Measurements from ENCODE around the gene RBM8A. TPM values are rescaled to one million over a fixed set of nuclear protein-coding genes. Genes with fewer than 3 reads are reported as not detected.

RBM8A gene
- total and polyA plus RNA-seq, 9 of the 15 experiments (the other 6 are each of a cell fraction or from before 2014, with no cell fraction given): 215 to 1,035 (median 291) TPM

GRCh38 chr1:145918992-145919939 lies 8.0 kb downstream of the RBM8A start (continued):
- TF ChIP-seq PTTG1 (tag; IDR thresholded peaks at IDR 0.05; ENCODE audit: low read depth) (no peak), PCBP1 (IDR thresholded peaks at IDR 0.05; ENCODE audit: low read depth, low read length, poor library complexity, severe bottlenecking) (no peak), CREB3L1 (IDR thresholded peaks at IDR 0.05; ENCODE audit: borderline replicate concordance, low read depth) (no peak), ZNF347 (CRISPR knock-in tag; IDR thresholded peaks at IDR 0.05; ENCODE audit: low read depth) (no peak), ELK3 (CRISPR knock-in tag; IDR thresholded peaks at IDR 0.05) (no peak), MECOM (CRISPR knock-in tag; IDR thresholded peaks at IDR 0.05) (no peak), CTCF (IDR thresholded peaks at IDR 0.05 in 2 of 3, conservative IDR thresholded peaks at IDR 0.05 in 1 of 3; ENCODE audit: insufficient read depth in 2 of 3, low read depth in 1 of 3, low read length in 3 of 3) (0 out of 6 replicates have a peak, but pooled peaks of 2 of the 3 experiments have one; percentile 7 to 10), PREB (CRISPR knock-in tag; IDR thresholded peaks at IDR 0.05) (peak; percentile 86; the same call in 1 of the 2 replicates), POLR2G (IDR thresholded peaks at IDR 0.05; ENCODE audit: low read depth, low read length) (peak; percentile 49; the same call in 1 of the 2 replicates), MYC (IDR thresholded peaks at IDR 0.05; ENCODE audit: low read depth, low read length) (0 out of 2 replicates have a peak, but pooled peaks have one; percentile 5), MYC (CRISPR knock-in tag; IDR thresholded peaks at IDR 0.05; ENCODE audit: borderline replicate concordance, low read depth) (no peak), ZNF408 (CRISPR knock-in tag; IDR thresholded peaks at IDR 0.05; ENCODE audit: low read depth) (no peak), JUND (IDR thresholded peaks at IDR 0.05; ENCODE audit: borderline replicate concordance, low read depth, low read length) (no peak), JUND (tag; IDR thresholded peaks at IDR 0.05; ENCODE audit: borderline replicate concordance, low read depth, low read length) (0 out of 3 replicates have a peak, but pooled peaks have one; percentile 21), MEF2D (tag; conservative IDR thresholded peaks at IDR 0.05; ENCODE audit: low read depth) (no peak), SMARCA5 (IDR thresholded peaks at IDR 0.05) (0 out of 2 replicates have a peak, but pooled peaks have one; percentile 26), NR1H2 (CRISPR knock-in tag; IDR thresholded peaks at IDR 0.05) (no peak), RFX7 (CRISPR knock-in tag; IDR thresholded peaks at IDR 0.05) (no peak), CREB1 (IDR thresholded peaks at IDR 0.05) (peak; percentile 59; the same call in 1 of the 2 replicates), CREB1 (CRISPR knock-in tag; IDR thresholded peaks at IDR 0.05) (peak; percentile 2; the same call in 1 of the 2 replicates), SRSF1 (IDR thresholded peaks at IDR 0.05; ENCODE audit: low read depth, low read length) (no peak)

Data from K562 (cell line).